GM18520 (cell line): Measurements from ENCODE around the gene TIPRL.

Experiments
- ATAC-seq: cut with Tn5 transposase; IDR thresholded peaks from one replicate; pipeline ENCODE4 v1.9.1; 2021; ENCODE audit not compliant: unreplicated experiment

TIPRL gene

GRCh38 chr1:168210312-168210711 is 31.6 kb downstream of the TIPRL start:
- ATAC-seq: no peak

GRCh38 chr1:168213349-168213748 is 34.6 kb downstream of the TIPRL start:
- ATAC-seq: no peak

- ATAC-seq: no peak
These were observed 37.4 kb downstream of the TIPRL start for GRCh38 chr1:168216171-168216570.

GRCh38 chr1:168217664-168218063 is 38.9 kb downstream of the TIPRL start:
- no peak for ATAC-seq

- no peak for ATAC-seq
These were observed 39.9 kb downstream of the TIPRL start for GRCh38 chr1:168218658-168219057.

- ATAC-seq: no peak
These were observed 41.7 kb downstream of the TIPRL start for GRCh38 chr1:168220470-168220871.

GRCh38 chr1:168221275-168221674 is 42.5 kb downstream of the TIPRL start:
- ATAC-seq: no peak

GRCh38 chr1:168223261-168223660 is 44.5 kb downstream of the TIPRL start:
- no peak for ATAC-seq

GRCh38 chr1:168223681-168224540 is 45.1 kb downstream of the TIPRL start:
- no peak for ATAC-seq

- ATAC-seq: no peak
These were observed 46.2 kb downstream of the TIPRL start for GRCh38 chr1:168224991-168225390.

- peak; percentile 57 for ATAC-seq
These were observed 46.9 kb downstream of the TIPRL start, which contains the start of gene SFT2D2 for GRCh38 chr1:168225476-168226190. SFT2D2 (plus strand) TSS chr1:168226004; CDS start chr1:168226080, 76 bp downstream.

GRCh38 chr1:168227620-168228019 is 48.9 kb downstream of the TIPRL start:
- ATAC-seq: peak; percentile 29

- no peak for ATAC-seq
These were observed 51.1 kb downstream of the TIPRL start for GRCh38 chr1:168229893-168230292.

GRCh38 chr1:168230709-168231108 is 51.9 kb downstream of the TIPRL start:
- no peak for ATAC-seq

GRCh38 chr1:168234846-168235547 is 56.2 kb downstream of the TIPRL start:
- no peak for ATAC-seq

- no peak for ATAC-seq
These were observed 56.8 kb downstream of the TIPRL start for GRCh38 chr1:168235548-168235885.

GRCh38 chr1:168235937-168236336 is 57.2 kb downstream of the TIPRL start:
- ATAC-seq: no peak

GRCh38 chr1:168236836-168237611 is 58.3 kb downstream of the TIPRL start:
- no peak for ATAC-seq

- ATAC-seq: no peak
These were observed 64.4 kb downstream of the TIPRL start for GRCh38 chr1:168243198-168243597.

- no peak for ATAC-seq
These were observed 65.0 kb downstream of the TIPRL start for GRCh38 chr1:168243636-168244212.
